GM19240 (cell line): ENCODE data around the gene TM2D1.

Experiments used
- DNase-seq: peaks from one replicate; pipeline ENCODE4 v3.0.0; 2011; ENCODE audit warnings: low spot score; ENCODE audit not compliant: insufficient read length

Gene TM2D1

GRCh38 chr1:61644303-61644702 is 80.6 kb downstream of the TM2D1 start:
- DNase-seq: no peak

- no peak for DNase-seq
These were observed 82.3 kb downstream of the TM2D1 start for GRCh38 chr1:61642475-61643232.

- peak; percentile 51 for DNase-seq
These were observed 83.2 kb downstream of the TM2D1 start for GRCh38 chr1:61641578-61642336.

GRCh38 chr1:61640531-61641530 is 84.1 kb downstream of the TM2D1 start:
- DNase-seq: no peak

- DNase-seq: no peak
These were observed 85.2 kb downstream of the TM2D1 start for GRCh38 chr1:61639608-61640336.

- no peak for DNase-seq
These were observed 85.9 kb downstream of the TM2D1 start for GRCh38 chr1:61638911-61639605.

- no peak for DNase-seq
These were observed 86.6 kb downstream of the TM2D1 start for GRCh38 chr1:61638296-61638695.

- DNase-seq: no peak
These were observed 87.5 kb downstream of the TM2D1 start for GRCh38 chr1:61637470-61637869.

- no peak for DNase-seq
These were observed 88.1 kb downstream of the TM2D1 start for GRCh38 chr1:61636814-61637213.

- no peak for DNase-seq
These were observed 88.6 kb downstream of the TM2D1 start for GRCh38 chr1:61636376-61636775.

GRCh38 chr1:61635557-61635956 is 89.4 kb downstream of the TM2D1 start:
- no peak for DNase-seq

GRCh38 chr1:61631436-61631835 is 93.5 kb downstream of the TM2D1 start:
- DNase-seq: no peak
